ENCODE measurements around the gene D2HGDH.
A peak's percentile ranks its signal among the peaks of the same experiment; 100 is the strongest.

Gene D2HGDH

DNA sequence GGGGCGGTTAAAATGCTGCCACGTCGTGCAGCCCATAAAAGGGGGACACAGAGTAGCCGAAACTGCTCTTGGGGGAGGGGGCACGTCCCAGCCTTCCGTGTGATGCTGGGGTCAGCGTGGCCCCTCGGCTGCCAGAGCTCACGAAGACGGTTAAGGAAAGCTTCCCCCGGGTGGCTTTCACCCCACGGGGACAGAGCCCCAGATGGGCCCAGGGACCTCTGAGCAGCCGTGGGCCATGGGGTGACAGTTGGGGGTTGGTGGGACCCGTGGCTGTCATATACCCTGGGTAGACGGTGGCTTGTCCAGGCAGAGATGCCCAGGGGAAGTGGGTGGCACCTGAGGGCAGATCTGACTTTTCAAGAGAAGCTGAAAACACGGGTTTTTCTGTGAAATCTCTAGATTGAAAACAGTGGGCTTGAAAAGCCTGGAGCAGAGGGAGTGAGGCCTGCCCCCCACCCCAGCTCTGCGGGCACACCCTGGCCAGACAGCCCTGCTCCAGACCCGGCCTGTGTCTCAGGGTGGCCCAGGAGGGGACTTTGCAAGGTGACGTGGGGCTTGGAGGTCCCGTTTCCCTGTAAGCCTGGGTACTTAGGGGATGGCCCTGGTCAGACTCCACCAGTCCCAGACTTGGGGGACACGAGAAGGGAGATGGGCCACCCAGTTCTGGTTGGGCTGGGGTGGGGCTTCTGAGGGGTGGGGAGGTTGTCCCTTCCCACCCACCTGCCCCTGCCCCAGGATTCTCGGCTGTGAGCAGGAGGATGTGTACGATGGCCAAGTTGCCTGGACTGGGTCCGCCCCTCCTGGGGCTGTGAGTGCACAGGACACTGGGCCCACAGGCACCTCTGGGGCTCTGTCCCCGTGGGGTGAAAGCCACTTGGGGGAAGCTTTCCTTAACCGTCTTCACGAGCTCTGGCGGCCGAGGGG, 75.2 kb downstream of the D2HGDH start:
- Mint-ChIP-seq H3K4me3 (no peak overlapping the region), H3K36me3 (ENCODE audit: low read depth) (no peaks in the 10 kb centered on the region), H3K4me1 (ENCODE audit: low read depth) (peaks cover 4% of the 10 kb centered on the region), H3K27me3 (peaks cover 6% of the 10 kb centered on the region), H3K9me3 (no peaks in the 10 kb centered on the region), H3K27ac (no peak overlapping the region)

DNA sequence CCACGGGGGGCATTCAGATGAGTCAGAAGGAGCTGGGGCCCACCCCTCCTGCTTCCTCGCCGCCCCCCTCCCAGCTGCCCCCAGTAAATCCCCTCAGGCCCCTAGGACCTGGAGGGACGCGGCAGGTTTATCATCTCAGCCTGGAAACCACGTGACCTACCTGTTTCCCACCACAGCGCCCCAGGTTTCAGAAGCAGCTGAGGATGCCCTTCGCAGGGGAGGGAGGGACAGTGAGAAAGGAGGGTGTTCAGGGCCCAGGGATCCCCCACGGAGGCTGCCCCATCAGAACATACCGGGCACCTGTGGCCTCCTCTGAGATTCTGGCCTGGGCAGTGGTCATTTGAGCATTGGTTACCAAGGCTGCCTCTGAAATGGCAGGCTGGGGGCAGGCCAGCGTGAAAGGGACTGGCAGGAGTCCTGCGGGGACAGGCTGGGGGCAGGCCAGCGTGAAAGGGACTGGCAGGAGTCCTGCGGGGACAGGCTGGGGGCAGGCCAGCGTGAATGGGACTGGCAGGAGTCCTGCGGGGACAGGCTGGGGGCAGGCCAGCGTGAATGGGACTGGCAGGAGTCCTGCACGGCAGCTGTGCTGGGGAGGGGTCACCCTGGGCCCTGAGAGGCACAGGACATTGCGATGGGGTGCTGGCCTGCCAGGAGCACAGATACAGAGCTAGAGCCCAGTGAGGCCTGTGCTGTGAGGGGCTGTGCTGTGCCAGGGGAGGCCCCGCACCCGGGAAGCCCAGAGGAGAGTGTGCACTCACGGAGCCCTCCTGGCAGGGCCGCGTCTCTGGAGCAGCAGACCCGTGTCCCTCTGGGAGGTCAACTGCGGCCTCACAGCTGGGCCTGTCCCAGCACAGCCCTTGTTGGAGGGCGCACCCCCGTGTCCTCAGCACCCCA, 76.1 kb downstream of the D2HGDH start:
- Mint-ChIP-seq H3K27me3 (peaks cover 6% of the 10 kb centered on the region), H3K9me3 (no peaks in the 10 kb centered on the region), H3K27ac (no peak overlapping the region), H3K4me3 (no peak overlapping the region), H3K36me3 (ENCODE audit: low read depth) (no peaks in the 10 kb centered on the region), H3K4me1 (ENCODE audit: low read depth) (no peaks in the 10 kb centered on the region)

DNA sequence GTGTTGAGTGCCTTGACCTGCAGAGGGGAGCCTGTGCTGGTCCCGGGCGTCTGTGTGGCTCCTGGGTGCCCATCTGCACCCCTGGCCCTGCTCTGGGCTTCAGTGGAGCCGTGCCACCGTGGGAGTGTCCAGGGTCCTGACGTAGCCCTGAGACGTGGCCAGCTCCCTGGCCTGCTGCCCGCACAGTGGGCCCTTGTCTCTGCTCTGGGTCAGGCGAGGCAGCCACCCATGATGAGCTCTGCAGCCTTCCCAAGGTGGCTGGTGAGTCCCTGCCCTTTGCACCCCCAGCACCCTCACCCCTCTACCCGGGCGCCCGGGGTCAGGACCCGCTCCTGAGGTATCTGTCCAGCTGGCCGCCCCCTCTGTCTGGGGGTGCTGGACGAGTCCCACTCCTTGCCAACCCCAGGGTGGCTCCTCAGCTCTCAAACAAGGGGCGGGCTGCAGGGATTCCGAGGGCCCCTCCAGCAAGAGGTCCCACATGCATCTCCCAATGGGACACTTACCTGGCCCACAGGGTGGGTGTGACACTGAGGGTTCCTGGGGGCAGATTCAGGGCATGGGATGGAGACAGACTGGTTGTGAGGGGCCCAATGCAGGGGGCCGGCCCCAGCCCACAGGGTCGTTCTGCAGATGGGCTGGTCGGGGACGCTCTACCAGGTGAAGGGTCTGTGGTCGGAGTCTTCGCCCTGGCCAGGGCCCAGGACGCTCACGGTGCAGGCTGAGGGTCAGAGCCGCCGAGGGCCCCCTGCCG, 76.9 kb downstream of the D2HGDH start:
- Mint-ChIP-seq H3K4me3 (no peak overlapping the region), H3K9me3 (no peaks in the 10 kb centered on the region), H3K4me1 (ENCODE audit: low read depth) (no peaks in the 10 kb centered on the region), H3K36me3 (ENCODE audit: low read depth) (no peaks in the 10 kb centered on the region), H3K27ac (no peak overlapping the region), H3K27me3 (peaks cover 6% of the 10 kb centered on the region)

DNA sequence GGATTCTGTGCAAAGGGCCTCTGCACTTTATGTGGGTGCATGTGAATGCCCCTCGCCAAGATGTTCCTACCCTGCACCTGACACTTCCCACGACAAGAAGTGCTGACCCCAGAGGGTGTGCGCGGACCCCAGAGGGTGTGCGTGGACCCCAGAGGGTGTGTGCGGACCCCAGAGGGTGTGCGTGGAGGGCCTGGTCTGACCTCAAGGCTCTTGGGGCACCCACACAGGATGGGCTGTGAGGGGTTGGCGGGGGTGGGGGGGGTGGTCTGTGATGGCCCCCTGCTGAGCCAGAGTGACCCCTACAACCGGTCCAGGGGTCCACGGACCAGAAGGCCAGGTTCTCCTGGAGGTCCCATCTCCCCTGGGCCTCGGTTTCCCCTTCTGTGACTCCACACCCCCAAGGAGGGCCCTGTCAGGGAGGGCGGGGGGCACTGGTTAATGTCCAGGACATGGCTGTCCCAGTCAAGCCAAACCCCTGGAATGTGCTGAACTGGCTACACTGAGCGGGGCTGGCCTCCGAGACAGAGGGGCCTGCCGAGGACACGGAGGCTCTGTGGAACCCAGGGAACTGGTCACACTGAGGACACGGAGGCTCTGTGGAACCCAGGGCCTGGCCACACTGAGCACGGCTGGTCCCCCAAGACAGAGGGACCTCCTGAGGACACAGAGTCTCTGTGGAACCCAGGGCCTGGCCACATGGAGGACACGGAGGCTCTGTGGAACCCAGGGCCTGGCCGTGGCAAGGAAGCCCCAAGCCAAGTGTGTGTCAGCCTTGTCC, 77.7 kb downstream of the D2HGDH start:
- H3K4me1 Mint-ChIP-seq (ENCODE audit: low read depth): no peaks in the 10 kb centered on the region
- no peak overlapping the region for H3K27ac Mint-ChIP-seq

DNA sequence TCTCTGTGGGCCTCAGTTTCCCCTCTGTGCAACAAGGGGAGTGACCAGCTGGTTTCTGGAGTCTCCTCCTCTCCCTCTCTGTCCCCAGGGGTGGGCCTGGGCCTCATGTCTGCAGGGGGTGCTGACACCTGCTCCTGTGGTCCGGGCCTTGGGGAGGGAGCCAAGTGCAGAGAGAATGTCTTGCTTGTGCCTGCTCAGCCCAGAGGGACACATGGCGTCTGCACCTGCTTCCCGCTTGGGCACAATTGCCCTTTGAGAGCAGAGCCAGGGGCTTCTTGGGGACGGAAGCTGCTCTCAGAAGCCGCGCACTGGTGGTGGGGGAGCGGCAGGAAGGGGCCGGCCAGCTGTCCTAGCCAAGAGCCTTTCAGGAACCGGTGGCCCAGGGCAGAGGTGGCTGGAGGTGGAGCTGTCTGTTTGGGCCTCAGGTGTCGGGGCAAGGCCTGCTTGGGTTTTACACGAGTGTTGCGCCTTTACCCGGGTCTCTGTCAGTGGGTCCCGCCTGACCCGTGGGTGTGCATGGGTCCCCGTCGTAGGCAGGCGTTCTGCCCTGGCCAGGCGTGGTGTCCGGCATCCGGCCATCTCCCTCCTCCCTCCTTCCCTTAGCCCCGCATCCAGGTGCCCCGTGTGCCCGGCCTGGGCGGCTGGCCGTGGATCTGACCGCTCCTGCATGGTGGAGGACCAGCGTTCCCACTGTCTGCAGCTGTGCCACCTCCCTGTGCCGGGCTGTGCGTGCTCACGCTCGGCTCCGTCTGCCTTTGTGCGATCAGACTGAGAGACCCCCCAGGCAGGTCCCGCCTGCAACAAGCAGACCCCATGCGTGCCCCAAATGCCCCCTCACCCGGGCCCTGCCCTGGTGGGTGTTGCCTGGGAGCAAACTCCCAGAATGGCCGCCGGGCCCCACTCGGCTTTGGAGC, 78.6 kb downstream of the D2HGDH start:
- no peak overlapping the region for H3K4me3 Mint-ChIP-seq
- no peaks in the 10 kb centered on the region for H3K9me3 Mint-ChIP-seq
- no peaks in the 10 kb centered on the region for H3K36me3 Mint-ChIP-seq (ENCODE audit: low read depth)
- peaks cover 6% of the 10 kb centered on the region for H3K27me3 Mint-ChIP-seq
- H3K4me1 Mint-ChIP-seq (ENCODE audit: low read depth): peaks cover 7% of the 10 kb centered on the region
- H3K27ac Mint-ChIP-seq: no peak overlapping the region

More for the DNA sequence above, 77.7 kb downstream of the D2HGDH start:
- H3K9me3 Mint-ChIP-seq: no peaks in the 10 kb centered on the region
- H3K4me3 Mint-ChIP-seq: no peak overlapping the region
- H3K27me3 Mint-ChIP-seq: peaks cover 6% of the 10 kb centered on the region
- H3K36me3 Mint-ChIP-seq (ENCODE audit: low read depth): no peaks in the 10 kb centered on the region

DNA sequence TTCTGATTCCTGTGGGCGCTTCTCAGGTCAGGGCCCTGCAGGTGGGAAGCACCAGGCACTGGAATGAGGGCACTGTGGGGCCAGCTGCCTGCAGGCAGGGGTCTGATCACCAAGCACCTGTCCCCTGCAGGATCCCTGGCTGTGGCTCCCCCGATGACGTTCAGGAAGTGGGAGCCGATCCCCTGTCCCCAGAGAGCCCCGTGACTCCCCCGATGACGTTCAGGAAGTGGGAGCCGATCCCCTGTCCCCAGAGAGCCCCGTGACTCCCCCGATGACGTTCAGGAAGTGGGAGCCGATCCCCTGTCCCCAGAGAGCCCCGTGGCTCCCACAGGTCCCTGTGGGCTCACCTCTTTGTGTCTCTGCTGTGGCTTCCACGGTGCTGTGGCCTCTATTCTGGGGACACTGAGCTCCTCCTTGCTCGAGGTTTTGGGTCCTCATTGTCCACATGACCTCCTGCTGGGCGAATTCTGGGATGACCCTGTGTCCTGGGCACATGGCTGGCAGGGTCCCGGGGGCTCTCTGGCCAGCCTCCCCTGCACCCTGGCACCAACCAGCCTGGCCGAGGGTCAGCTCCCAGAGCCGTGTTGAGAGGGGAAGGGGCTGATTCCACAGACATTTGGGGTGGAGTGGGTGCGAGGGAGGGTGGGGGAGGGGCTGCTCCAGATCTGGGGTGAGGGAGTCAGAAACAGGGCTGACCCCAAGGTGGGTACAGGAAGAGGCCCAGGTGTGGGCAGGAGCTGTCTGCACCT, 79.4 kb downstream of the D2HGDH start:
- no peaks in the 10 kb centered on the region for H3K27me3 Mint-ChIP-seq
- H3K27ac Mint-ChIP-seq: no peak overlapping the region
- H3K9me3 Mint-ChIP-seq: no peaks in the 10 kb centered on the region
- H3K4me3 Mint-ChIP-seq: no peak overlapping the region
- H3K36me3 Mint-ChIP-seq (ENCODE audit: low read depth): no peaks in the 10 kb centered on the region
- peaks cover 7% of the 10 kb centered on the region for H3K4me1 Mint-ChIP-seq (ENCODE audit: low read depth)

DNA sequence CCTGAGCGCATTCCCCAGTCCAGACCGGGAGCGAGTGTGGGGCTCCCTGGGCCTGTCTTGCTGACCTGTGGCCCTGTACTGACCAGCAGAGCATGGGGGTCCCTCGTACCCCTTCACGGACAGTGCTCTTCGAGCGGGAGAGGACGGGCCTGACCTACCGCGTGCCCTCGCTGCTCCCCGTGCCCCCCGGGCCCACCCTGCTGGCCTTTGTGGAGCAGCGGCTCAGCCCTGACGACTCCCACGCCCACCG, 79.9 kb downstream of the D2HGDH start:
- Mint-ChIP-seq H3K9me3 (no peaks in the 10 kb centered on the region), H3K4me1 (ENCODE audit: low read depth) (peaks cover 7% of the 10 kb centered on the region), H3K27ac (no peak overlapping the region), H3K27me3 (no peaks in the 10 kb centered on the region), H3K36me3 (ENCODE audit: low read depth) (no peaks in the 10 kb centered on the region), H3K4me3 (no peak overlapping the region)

DNA sequence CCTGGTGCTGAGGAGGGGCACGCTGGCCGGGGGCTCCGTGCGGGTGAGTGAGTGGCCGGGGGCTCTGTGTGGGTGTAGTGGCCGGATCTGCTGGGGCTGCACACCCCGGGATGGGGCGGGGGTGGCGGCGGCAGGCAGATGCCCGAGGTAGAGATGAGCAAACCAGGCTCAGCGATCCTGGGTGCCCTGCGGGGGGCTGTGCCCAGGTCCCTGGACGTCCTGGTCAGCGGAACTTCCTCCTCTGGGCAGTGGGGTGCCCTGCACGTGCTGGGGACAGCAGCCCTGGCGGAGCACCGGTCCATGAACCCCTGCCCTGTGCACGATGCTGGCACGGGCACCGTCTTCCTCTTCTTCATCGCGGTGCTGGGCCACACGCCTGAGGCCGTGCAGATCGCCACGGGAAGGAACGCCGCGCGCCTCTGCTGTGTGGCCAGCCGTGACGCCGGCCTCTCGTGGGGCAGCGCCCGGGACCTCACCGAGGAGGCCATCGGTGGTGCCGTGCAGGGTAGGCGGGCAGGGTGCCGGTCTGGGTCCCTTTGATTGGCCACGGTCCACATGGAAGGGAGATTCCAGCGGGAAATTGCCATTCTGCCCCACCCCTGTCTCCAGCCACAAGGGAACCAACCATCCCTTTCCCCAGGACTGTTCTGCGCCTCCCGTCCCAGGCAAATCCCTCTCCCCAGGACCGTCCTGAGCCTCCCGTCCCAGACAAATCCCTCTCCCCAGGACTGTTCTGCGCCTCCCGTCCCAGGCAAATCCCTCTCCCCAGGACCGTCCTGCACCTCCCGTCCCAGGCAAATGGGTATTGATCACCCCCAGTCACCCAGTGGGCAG, 80.4 kb downstream of the D2HGDH start:
- H3K27me3 Mint-ChIP-seq: no peaks in the 10 kb centered on the region
- H3K27ac Mint-ChIP-seq: no peak overlapping the region
- H3K4me1 Mint-ChIP-seq (ENCODE audit: low read depth): peaks cover 7% of the 10 kb centered on the region
- H3K4me3 Mint-ChIP-seq: no peak overlapping the region
- H3K9me3 Mint-ChIP-seq: no peaks in the 10 kb centered on the region
- H3K36me3 Mint-ChIP-seq (ENCODE audit: low read depth): no peaks in the 10 kb centered on the region

DNA sequence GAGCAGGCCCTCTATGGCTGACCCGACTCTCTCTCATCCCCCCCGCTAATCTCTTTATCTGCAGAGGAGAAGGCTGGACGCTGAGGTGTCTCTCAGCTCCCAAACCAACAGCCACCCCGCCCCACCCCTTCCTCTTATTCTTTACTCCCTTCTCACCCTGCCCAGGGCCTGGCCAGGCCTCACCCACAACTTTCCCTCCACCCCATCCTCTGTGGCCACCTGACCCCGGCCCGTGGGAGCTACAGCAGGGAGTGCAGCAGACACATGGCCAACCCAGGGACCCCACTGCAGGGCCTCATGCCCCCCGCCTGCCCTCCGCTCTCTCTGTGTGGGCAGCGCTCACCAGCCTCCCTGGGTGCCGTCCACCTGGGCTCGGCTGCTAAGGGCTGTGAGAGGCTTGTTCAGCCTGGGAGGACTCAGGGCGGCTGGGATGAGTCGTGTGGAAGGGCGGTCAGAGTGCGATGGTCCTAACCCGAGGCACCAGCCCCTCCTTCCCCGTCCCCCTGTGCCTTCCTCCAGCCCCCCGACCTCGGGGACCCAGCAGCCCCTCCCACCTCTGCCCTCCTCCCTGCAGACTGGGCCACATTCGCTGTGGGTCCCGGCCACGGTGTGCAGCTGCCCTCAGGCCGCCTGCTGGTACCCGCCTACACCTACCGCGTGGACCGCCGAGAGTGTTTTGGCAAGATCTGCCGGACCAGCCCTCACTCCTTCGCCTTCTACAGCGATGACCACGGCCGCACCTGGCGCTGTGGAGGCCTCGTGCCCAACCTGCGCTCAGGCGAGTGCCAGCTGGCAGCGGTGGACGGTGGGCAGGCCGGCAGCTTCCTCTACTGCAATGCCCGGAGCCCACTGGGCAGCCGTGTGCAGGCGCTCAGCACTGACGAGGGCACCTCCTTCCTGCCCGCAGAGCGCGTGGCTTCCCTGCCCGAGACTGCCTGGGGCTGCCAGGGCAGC, 81.3 kb downstream of the D2HGDH start:
- no peak overlapping the region for H3K27ac Mint-ChIP-seq
- no peaks in the 10 kb centered on the region for H3K9me3 Mint-ChIP-seq
- no peaks in the 10 kb centered on the region for H3K36me3 Mint-ChIP-seq (ENCODE audit: low read depth)
- peaks cover 7% of the 10 kb centered on the region for H3K4me1 Mint-ChIP-seq (ENCODE audit: low read depth)
- no peak overlapping the region for H3K4me3 Mint-ChIP-seq
- no peaks in the 10 kb centered on the region for H3K27me3 Mint-ChIP-seq

DNA sequence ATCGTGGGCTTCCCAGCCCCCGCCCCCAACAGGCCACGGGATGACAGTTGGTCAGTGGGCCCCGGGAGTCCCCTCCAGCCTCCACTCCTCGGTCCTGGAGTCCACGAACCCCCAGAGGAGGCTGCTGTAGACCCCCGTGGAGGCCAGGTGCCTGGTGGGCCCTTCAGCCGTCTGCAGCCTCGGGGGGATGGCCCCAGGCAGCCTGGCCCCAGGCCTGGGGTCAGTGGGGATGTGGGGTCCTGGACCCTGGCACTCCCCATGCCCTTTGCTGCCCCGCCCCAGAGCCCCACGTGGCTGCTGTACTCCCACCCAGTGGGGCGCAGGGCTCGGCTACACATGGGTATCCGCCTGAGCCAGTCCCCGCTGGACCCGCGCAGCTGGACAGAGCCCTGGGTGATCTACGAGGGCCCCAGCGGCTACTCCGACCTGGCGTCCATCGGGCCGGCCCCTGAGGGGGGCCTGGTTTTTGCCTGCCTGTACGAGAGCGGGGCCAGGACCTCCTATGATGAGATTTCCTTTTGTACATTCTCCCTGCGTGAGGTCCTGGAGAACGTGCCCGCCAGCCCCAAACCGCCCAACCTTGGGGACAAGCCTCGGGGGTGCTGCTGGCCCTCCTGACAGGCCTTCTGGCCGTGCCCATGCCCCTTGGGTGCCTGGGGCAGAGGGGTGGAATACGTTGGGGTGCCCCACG, 82.1 kb downstream of the D2HGDH start:
- Mint-ChIP-seq H3K36me3 (ENCODE audit: low read depth) (no peaks in the 10 kb centered on the region), H3K4me3 (no peak overlapping the region), H3K9me3 (no peaks in the 10 kb centered on the region), H3K4me1 (ENCODE audit: low read depth) (peaks cover 7% of the 10 kb centered on the region), H3K27ac (no peak overlapping the region), H3K27me3 (no peaks in the 10 kb centered on the region)

DNA sequence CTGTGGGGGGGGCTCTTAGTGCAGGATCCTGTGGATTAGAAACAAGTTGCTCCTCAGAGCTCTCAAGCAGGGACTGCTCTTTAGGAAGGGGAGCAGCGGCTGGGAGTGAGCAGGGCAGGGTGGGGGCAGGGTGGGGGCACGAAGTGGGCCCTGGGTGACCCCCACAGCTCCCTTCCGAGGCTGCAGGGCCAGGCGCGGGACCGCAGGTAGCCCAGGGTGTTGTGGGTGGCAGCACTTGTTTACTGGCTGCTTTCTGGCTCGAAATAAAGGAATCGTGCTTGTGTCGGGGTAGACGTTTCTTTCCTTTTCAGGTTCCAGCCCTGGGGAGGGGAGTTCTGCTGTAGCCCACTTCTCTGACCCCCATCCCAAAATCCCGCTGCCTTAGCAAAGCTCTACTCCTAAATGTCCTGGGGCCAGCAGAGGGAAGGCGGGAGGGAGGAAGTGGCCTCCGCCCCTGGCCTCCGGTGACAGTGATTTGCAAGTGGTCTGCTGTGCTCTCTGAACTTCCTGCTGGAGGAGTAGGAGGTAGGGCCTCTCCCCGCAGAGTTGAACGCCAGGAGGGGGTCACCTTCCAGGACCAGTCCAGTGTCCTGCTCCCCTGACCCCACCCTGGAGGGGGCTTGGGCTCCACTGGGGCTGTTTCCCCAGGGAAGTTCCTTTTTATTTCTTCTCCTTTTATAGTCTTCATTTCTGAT, 82.8 kb downstream of the D2HGDH start:
- Mint-ChIP-seq H3K27me3 (no peaks in the 10 kb centered on the region), H3K9me3 (no peaks in the 10 kb centered on the region), H3K4me1 (ENCODE audit: low read depth) (peaks cover 7% of the 10 kb centered on the region), H3K27ac (no peak overlapping the region), H3K36me3 (ENCODE audit: low read depth) (no peaks in the 10 kb centered on the region), H3K4me3 (peak overlapping the region; percentile 13)

All from stimulated activated naive CD8-positive, alpha-beta T cell treated with anti-CD3 and anti-CD28 coated beads, Interleukin-15, Interleukin-2, amounts not matched to agents 100 ng/mL and 50 ng/mL, for 24 hours (primary cell).